Endothelial cell of umbilical vein (primary cell): Measurements from ENCODE around the gene ERO1B.

Source experiments
- CTCF ChIP-seq, 2 donors: IDR thresholded peaks; 1 replicate in 1 of 2; 2 replicates in 1 of 2; pipeline ENCODE4 v1.5.1; 2011; ENCODE audit warnings: low read length in 2 of 2, mild to moderate bottlenecking in 2 of 2, moderate library complexity in 2 of 2, control low read depth in 1 of 2, inconsistent platforms in 1 of 2, low read depth in 1 of 2; ENCODE audit not compliant: insufficient read depth in 1 of 2; ENCODE audit errors: extremely low read depth in 1 of 2
- EZH2 ChIP-seq: IDR thresholded peaks from 2 replicates; pipeline ENCODE4 v1.6.1; 2012; ENCODE audit warnings: borderline replicate concordance, low read depth, mild to moderate bottlenecking, moderate library complexity, low read length, inconsistent platforms; ENCODE audit not compliant: severe bottlenecking
- JUN ChIP-seq: IDR thresholded peaks from 2 replicates; pipeline ENCODE4 v1.6.1; 2011; ENCODE audit warnings: borderline replicate concordance, low read depth; ENCODE audit not compliant: insufficient read length, insufficient read depth
- POLR2A ChIP-seq: IDR thresholded peaks from 2 replicates; pipeline ENCODE4 v1.6.1; 2012; ENCODE audit warnings: low read depth, mild to moderate bottlenecking, control low read depth, low read length
- POLR2AphosphoS5 ChIP-seq: IDR thresholded peaks from 2 replicates; pipeline ENCODE4 v1.6.1; 2012; ENCODE audit warnings: low read depth, mild to moderate bottlenecking, control low read depth, low read length, moderate library complexity; ENCODE audit not compliant: insufficient read depth

DNA sequence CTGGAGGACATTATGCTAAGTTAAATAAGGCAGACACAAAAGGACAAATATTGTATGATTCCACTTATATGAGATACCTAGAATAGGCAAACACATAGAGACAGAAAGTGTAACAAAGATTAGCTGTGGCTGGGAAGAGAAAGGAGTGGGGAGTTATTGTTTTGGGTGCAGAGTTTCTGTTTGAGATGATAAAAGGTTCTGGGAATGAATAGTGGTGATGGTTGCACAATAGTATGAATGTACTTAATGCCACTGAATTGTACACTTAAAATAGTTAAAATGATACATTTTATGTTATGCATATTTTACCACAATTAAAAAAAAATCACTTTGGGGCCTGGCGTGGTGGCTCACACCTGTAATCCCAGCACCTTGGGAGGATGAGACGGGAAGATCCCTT lies 21.2 kb upstream of the ERO1B start:
- TF ChIP-seq POLR2A (no peak), CTCF (IDR thresholded peaks at IDR 0.05; ENCODE audit: extremely low read depth in 1 of 2, insufficient read depth in 1 of 2, low read depth in 1 of 2, low read length in 2 of 2) (no peak), JUN (no peak), EZH2 (no peak), POLR2AphosphoS5 (no peak)
